Mucosa of descending colon (tissue), 3 donors: ENCODE measurements around the gene CHST13. TPM values are rescaled to one million over a fixed set of nuclear protein-coding genes. Genes with fewer than 3 reads are reported as not detected.

ENCODE experiments used
- ATAC-seq: fragments of 200-7000 bp; cut with Tn5 transposase; one replicate; pipeline ENCODE4 v1.9.1; 2020; ENCODE audit warnings: mild to moderate bottlenecking, moderate library complexity
- DNase-seq, 3 donors: peaks; one replicate each; pipeline ENCODE4 v3.0.0-alpha.2; 2020
- H3K36me3 ChIP-seq: fragments of 200-600 bp; one replicate; pipeline ENCODE4 v1.8.0; 2021; ENCODE audit warnings: low read depth, mild to moderate bottlenecking
- H3K4me1 ChIP-seq: fragments of 200-600 bp; one replicate; pipeline ENCODE4 v1.8.0; 2021; ENCODE audit warnings: low read depth, mild to moderate bottlenecking
- H3K4me3 ChIP-seq: fragments of 200-600 bp; one replicate; pipeline ENCODE4 v1.8.0; 2021; ENCODE audit warnings: mild to moderate bottlenecking
- H3K9me3 ChIP-seq: fragments of 200-600 bp; one replicate; pipeline ENCODE4 v1.8.0; 2021; ENCODE audit warnings: mild to moderate bottlenecking
- intact Hi-C, 2 donors: fragments of 100-400 bp; cut with DNase I in 1 of 2; cut with micrococcal nuclease in 1 of 2; formaldehyde crosslinking; loops; one replicate each; pipeline versions ENCODE4 v1.11.0 to v1.11.1; 2022; cut with DNase I, micrococcal nuclease
- total RNA-seq, 3 donors: library from RNA; stranded (reverse); fragmentation: NEBNext Ultra II Directional in 2 of 3; extraction: Animal tissue kit (Norgen Biotek cat#: 25700) in 2 of 3; gene quantifications; one replicate each; pipeline versions ENCODE4 v1.2.1 to v1.2.4, GENCODE V29; 2021 to 2023
- TF ChIP-seq, protein P1 (sequence below): fragments of 200-600 bp; IDR thresholded peaks from one replicate; pipeline ENCODE4 v1.8.0; 2022; ENCODE audit warnings: antibody characterized with exemption, mild to moderate bottlenecking
- donor health status: DM: no; HTN: no; CAD: no; lungs with moderate emphysema.
- donor health status: DM: no; HTN: no; CAD: no.
- donor health status: DM: no; HTN: yes; CAD: no.

Gene CHST13
- total RNA-seq, 3 donors from 2014 or later: 0.27 to 5.7 (median 0.98) TPM

DNA sequence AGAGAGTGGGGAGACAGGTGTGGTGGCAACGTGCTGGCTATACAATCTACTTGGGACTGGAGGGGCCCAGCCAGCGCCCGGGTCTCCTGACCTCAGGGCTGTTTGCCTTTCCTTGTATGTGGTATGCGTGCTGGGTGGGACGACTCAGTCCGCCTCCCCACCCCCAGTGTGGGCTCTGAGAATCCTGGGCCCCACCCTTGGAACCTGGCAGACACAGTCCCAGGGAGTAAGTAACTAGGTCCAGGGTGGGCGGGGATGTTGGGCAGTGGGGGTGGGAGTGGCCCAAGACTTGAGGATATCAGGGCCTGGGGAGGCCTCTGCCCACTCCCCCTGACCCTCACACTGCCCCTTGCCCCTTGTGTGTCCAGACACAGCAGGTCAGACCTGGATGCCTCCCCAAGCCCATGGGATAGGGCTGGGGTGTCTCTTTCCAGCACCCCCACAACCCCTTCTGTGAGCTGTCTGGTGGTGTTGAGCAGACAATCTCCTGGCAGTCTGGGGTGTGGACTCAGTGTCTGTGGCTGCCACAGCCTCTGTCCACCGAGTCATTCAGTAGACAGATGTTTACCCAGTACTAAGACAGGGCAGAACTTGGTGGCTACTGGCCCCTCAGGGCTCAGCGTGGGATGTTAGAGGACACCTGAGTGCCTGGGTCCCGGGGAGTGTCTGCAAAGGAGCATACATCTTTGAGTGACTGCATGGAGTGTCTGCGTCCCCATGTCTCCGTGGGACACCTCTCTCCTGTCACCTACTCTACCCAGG lies 1.3 kb downstream of the CHST13 start:
- ATAC-seq (no peak), DNase-seq (peak in 1 of 3 donors; percentile 23)
- Histone ChIP-seq H3K4me3 (no peak overlapping the region), H3K36me3 (no peaks in the 10 kb centered on the region), H3K4me1 (peaks cover 11% of the 10 kb centered on the region), H3K9me3 (no peaks in the 10 kb centered on the region)
- TF ChIP-seq, protein P1, sequence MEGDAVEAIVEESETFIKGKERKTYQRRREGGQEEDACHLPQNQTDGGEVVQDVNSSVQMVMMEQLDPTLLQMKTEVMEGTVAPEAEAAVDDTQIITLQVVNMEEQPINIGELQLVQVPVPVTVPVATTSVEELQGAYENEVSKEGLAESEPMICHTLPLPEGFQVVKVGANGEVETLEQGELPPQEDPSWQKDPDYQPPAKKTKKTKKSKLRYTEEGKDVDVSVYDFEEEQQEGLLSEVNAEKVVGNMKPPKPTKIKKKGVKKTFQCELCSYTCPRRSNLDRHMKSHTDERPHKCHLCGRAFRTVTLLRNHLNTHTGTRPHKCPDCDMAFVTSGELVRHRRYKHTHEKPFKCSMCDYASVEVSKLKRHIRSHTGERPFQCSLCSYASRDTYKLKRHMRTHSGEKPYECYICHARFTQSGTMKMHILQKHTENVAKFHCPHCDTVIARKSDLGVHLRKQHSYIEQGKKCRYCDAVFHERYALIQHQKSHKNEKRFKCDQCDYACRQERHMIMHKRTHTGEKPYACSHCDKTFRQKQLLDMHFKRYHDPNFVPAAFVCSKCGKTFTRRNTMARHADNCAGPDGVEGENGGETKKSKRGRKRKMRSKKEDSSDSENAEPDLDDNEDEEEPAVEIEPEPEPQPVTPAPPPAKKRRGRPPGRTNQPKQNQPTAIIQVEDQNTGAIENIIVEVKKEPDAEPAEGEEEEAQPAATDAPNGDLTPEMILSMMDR: no peak
- intact Hi-C loops: no loop called here

DNA sequence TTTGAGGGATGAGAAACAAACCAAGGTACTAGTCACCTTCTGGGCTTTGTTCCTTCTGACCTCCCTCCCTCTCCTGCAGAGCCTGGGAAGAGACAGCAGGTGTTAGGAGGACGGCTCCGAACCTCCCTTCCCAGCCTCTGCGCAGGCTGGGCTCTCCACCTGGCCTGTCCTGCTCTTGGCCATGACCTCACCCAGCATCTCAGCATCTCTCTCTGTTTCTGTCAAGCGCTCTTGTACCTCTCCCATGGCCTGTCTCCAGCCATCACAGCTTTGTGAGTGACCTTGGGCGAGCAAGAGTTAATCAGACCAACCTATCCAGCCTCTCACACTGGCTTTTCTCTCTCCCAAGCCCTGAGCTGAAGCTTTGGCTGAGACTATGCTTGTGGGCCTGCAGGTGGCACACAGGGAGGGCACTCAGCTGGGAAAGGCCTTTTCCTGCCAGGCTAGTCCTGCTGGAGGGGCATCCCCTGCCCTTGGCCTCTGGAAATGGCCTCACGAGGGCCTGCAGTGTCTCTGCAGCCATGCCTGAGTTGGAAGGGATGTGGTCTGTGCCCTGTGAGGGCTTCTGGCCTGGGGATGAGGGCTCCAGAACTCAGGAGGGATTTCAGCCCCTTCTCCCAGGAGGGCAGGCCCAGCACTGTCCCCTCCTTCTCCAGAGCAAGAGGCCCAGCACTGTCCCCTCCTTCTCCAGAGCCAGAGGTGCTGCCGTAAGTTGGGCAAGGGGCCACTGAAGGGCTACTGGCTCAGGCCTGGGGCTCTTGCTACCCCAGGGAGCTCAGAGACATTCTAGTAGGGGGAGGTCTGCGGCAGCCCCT lies 2.1 kb downstream of the CHST13 start:
- peaks cover 11% of the 10 kb centered on the region for H3K4me1 ChIP-seq
- intact Hi-C loops: no loop called here
- H3K9me3 ChIP-seq: no peaks in the 10 kb centered on the region
- TF ChIP-seq, protein P1: no peak
- DNase-seq (no peak), ATAC-seq (no peak)
- no peak overlapping the region for H3K4me3 ChIP-seq
- H3K36me3 ChIP-seq: no peaks in the 10 kb centered on the region

DNA sequence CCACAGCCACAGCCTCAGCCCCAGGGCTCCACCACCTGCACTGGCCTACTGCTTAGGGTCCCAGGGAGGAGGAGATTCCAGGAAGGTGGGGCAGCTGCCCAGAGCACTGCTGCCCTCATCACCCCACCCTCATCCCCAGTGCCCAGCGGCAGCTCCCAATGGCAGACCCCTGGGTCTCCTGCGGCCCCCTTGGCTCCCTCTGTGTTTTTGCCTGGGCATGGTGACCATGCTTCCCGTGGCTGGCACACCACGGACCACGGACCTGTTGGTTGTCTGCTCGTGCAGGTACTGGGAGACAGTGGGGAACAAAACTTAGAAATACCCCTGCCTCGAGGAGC lies 2.7 kb downstream of the CHST13 start:
- no peaks in the 10 kb centered on the region for H3K9me3 ChIP-seq
- TF ChIP-seq, protein P1: no peak
- H3K4me1 ChIP-seq: peaks cover 11% of the 10 kb centered on the region
- ATAC-seq (no peak), DNase-seq (no peak)
- intact Hi-C loops: no loop called here
- no peak overlapping the region for H3K4me3 ChIP-seq
- H3K36me3 ChIP-seq: no peaks in the 10 kb centered on the region

DNA sequence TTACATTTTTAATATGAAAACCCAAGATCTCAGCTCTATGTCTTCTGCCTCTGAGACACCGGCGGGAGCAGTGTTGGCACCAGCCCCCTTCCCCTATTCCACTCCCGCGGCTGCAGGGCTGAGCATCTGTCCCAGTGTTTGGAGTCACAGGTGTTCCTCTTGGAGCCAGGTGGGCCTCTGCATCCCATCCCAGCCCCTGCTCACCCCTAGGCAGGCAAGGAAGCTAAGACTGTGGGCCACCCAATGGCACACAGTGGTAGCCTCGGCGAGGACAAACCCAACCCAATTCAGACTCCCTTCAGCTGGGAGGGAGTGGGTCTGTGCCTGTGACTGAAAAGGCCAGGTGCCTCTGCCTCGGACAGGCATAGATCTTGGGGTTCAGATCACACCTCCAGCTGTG lies 3.1 kb downstream of the CHST13 start:
- intact Hi-C loops: no loop called here
- TF ChIP-seq, protein P1: no peak
- H3K4me1 ChIP-seq: peaks cover 11% of the 10 kb centered on the region
- DNase-seq: no peak
- H3K4me3 ChIP-seq: no peak overlapping the region
- no peak for ATAC-seq
- no peaks in the 10 kb centered on the region for H3K36me3 ChIP-seq
- H3K9me3 ChIP-seq: no peaks in the 10 kb centered on the region

DNA sequence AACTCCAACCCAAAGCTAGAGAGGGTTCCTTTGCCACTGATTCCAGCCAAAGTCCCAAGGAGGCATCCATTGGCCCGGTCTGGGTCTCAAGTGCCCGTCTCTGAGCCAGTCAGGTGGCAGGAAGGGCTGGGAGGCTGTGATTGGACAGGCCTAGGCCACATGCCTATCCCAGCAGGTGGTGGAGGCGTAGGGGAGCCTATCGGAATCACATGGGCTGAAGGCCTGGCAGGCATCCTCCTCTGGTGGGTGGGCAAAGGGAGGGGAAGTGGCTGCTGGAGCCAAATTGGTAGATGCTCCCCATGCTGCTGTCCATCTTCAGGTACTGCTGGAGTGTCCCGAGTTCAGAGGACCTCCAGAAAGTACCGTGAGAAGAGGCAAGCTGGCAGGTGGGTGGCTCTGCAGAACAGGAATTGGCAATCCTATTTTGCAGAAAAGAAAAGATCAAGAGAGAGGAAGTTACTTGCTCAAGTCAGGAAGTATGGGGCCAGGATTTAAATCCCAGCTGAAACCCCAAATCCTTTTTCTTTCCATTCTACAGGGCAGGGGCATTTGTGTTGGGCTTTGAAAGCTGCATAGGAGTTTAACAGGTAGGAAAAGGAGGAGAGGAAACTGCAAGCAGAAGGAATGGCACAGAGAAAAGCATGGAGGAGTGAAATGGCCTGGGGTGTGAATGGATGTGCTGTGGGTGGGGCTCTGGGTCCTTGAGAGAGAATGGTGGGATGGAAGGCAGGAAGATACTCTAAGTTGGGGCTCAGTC lies 3.7 kb downstream of the CHST13 start:
- intact Hi-C loops: no loop called here
- no peaks in the 10 kb centered on the region for H3K9me3 ChIP-seq
- H3K36me3 ChIP-seq: no peaks in the 10 kb centered on the region
- peaks cover 11% of the 10 kb centered on the region for H3K4me1 ChIP-seq
- DNase-seq (no peak), ATAC-seq (no peak)
- H3K4me3 ChIP-seq: no peak overlapping the region
- TF ChIP-seq, protein P1: no peak
